Gastrocnemius medialis (tissue), 4 donors: ENCODE results near the gene DMAC2L. TPM values are rescaled to one million over a fixed set of nuclear protein-coding genes. Genes with fewer than 3 reads are reported as not detected.
A peak's percentile ranks its signal among the peaks of the same experiment; 100 is the strongest.

Experiments
- ATAC-seq, 2 donors: fragments of 150-250 bp; one replicate each; pipeline ENCODE4 v1.9.1; 2016
- DNase-seq, 2 donors: peaks; one replicate each; pipeline ENCODE4 v3.0.0-alpha.2; 2019
- H3K27ac ChIP-seq, 4 donors: fragments of 200-600 bp; sonication (generic); 1 replicate in 1 of 4; 2 replicates in 3 of 4; pipeline ENCODE4 v1.5.1; 2016 to 2018; ENCODE audit warnings: mild to moderate bottlenecking in 2 of 4, moderate library complexity in 1 of 4
- H3K27me3 ChIP-seq, 3 donors: fragments of 200-600 bp; sonication (generic) in 2 of 3; 1 replicate in 1 of 3; 2 replicates in 2 of 3; pipeline versions ENCODE4 v1.5.1 to v1.6.0; 2016 to 2019; ENCODE audit warnings: mild to moderate bottlenecking in 1 of 3, moderate library complexity in 1 of 3
- H3K36me3 ChIP-seq, 2 donors: fragments of 200-600 bp; sonication (generic) in 1 of 2; one replicate each; pipeline ENCODE4 v1.5.1; 2017 to 2018
- H3K4me1 ChIP-seq, 2 donors: fragments of 200-600 bp; sonication (generic) in 1 of 2; one replicate each; pipeline ENCODE4 v1.5.1; 2016 to 2017; ENCODE audit warnings: mild to moderate bottlenecking in 2 of 2
- H3K4me3 ChIP-seq, 4 donors: fragments of 200-600 bp; sonication (generic) in 3 of 4; 1 replicate in 1 of 4; 2 replicates in 3 of 4; pipeline ENCODE4 v1.5.1; 2016 to 2019; ENCODE audit warnings: mild to moderate bottlenecking in 2 of 4
- H3K9me3 ChIP-seq, 3 donors: fragments of 200-600 bp; sonication (generic) in 2 of 3; 1 replicate in 1 of 3; 2 replicates in 2 of 3; pipeline ENCODE4 v1.5.1; 2016 to 2019
- CTCF ChIP-seq, 5 experiments: fragments of 450-650 bp in 3 of 5; fragments of 200-600 bp in 2 of 5; sonication (generic) in 2 of 5; IDR thresholded peaks in 4 of 5; conservative IDR thresholded peaks in 1 of 5; 1 replicate in 4 of 5; 2 replicates in 1 of 5; pipeline ENCODE4 v1.5.1; 2016 to 2019; ENCODE audit warnings: antibody characterized with exemption in 5 of 5, mild to moderate bottlenecking in 3 of 5, moderate library complexity in 3 of 5
- POLR2A ChIP-seq, 2 donors: fragments of 450-650 bp; IDR thresholded peaks; one replicate each; pipeline ENCODE4 v1.6.1; 2017; ENCODE audit warnings: antibody characterized with exemption in 2 of 2, mild to moderate bottlenecking in 2 of 2, moderate library complexity in 2 of 2
- in situ Hi-C, 4 donors: fragments of 200-750 bp; cut with MboI; loops; one replicate each; pipeline versions ENCODE4 v1.15.0 to v1.8.0; 2017; ENCODE audit warnings: low sequenced_read_pairs in 4 of 4
- intact Hi-C: fragments of 100-400 bp; cut with DNase I; formaldehyde crosslinking; loops from one replicate; pipeline ENCODE4 v1.15.1; 2023; ENCODE audit warnings: low total_unique reads
- total RNA-seq, 4 donors: library from RNA; depleted of rRNA; stranded (reverse); fragments of >200 nt; gene quantifications; one replicate each; pipeline versions ENCODE4 v1.1.0 to v1.2.3, GENCODE V29; 2016

The DMAC2L gene
- total RNA-seq, 4 donors from 2014 or later, result 18.6 to 42.2 (median 24.6) TPM

GRCh38 chr14:50333014-50333509 is 20.9 kb downstream of the DMAC2L start:
- H3K36me3 ChIP-seq, result peaks cover 0 to 3% of the 10 kb centered on the region in 2 donors
- no peak for TF ChIP-seq CTCF (IDR thresholded peaks at IDR 0.05 in 4 of 5, conservative IDR thresholded peaks at IDR 0.05 in 1 of 5)
- TF ChIP-seq POLR2A (IDR thresholded peaks at IDR 0.05), result no peak
- peaks cover 9 to 12% of the 10 kb centered on the region in 2 donors for H3K4me1 ChIP-seq
- no peak overlapping the region for H3K4me3 ChIP-seq
- intact Hi-C loops (no loop called here), in situ Hi-C loops (no loop called here)
- H3K9me3 ChIP-seq, result no peaks in the 10 kb centered on the region
- no peak overlapping the region for H3K27ac ChIP-seq
- DNase-seq (peak in 1 of 2 donors; percentile 37), ATAC-seq (peak; percentile 39 to 52)
- no peaks in the 10 kb centered on the region for H3K27me3 ChIP-seq

- Histone ChIP-seq H3K4me3 (no peak overlapping the region), H3K4me1 (peaks cover 9 to 12% of the 10 kb centered on the region in 2 donors), H3K36me3 (peaks cover 0 to 3% of the 10 kb centered on the region in 2 donors), H3K27ac (peak overlapping the region in 2 of 4 donors; percentile 68 to 74), H3K27me3 (no peaks in the 10 kb centered on the region), H3K9me3 (no peaks in the 10 kb centered on the region)
- ATAC-seq, result no peak
- TF ChIP-seq CTCF (IDR thresholded peaks at IDR 0.05 in 4 of 5, conservative IDR thresholded peaks at IDR 0.05 in 1 of 5), result no peak
- TF ChIP-seq POLR2A (IDR thresholded peaks at IDR 0.05), result no peak
- no peak for DNase-seq
- intact Hi-C loops, result no loop called here
- in situ Hi-C loops, result no loop called here
These were observed 22.1 kb downstream of the DMAC2L start for GRCh38 chr14:50334211-50334610.

- intact Hi-C loops, result no loop called here
- H3K4me1 ChIP-seq, result peaks cover 9 to 12% of the 10 kb centered on the region in 2 donors
- peak in 1 of 2 donors; percentile 52 for DNase-seq
- H3K4me3 ChIP-seq, result no peak overlapping the region
- ATAC-seq, result peak; percentile 53 to 65
- no peaks in the 10 kb centered on the region for H3K9me3 ChIP-seq
- no peaks in the 10 kb centered on the region for H3K27me3 ChIP-seq
- TF ChIP-seq CTCF (IDR thresholded peaks at IDR 0.05 in 4 of 5, conservative IDR thresholded peaks at IDR 0.05 in 1 of 5) (no peak), POLR2A (IDR thresholded peaks at IDR 0.05) (no peak)
- in situ Hi-C loops, result no loop called here
- peak overlapping the region; percentile 48 to 74 (median 60) for H3K27ac ChIP-seq
- peaks cover 0 to 3% of the 10 kb centered on the region in 2 donors for H3K36me3 ChIP-seq
These were observed 23.3 kb downstream of the DMAC2L start for GRCh38 chr14:50335389-50335788.

- DNase-seq, result no peak
- H3K27me3 ChIP-seq, result no peaks in the 10 kb centered on the region
- no peak overlapping the region for H3K4me3 ChIP-seq
- TF ChIP-seq CTCF (IDR thresholded peaks at IDR 0.05 in 4 of 5, conservative IDR thresholded peaks at IDR 0.05 in 1 of 5) (no peak), POLR2A (IDR thresholded peaks at IDR 0.05) (no peak)
- H3K9me3 ChIP-seq, result no peaks in the 10 kb centered on the region
- H3K27ac ChIP-seq, result peak overlapping the region; percentile 48 to 74 (median 60)
- H3K36me3 ChIP-seq, result peaks cover 0 to 2% of the 10 kb centered on the region in 2 donors
- H3K4me1 ChIP-seq, result peaks cover 9 to 12% of the 10 kb centered on the region in 2 donors
- ATAC-seq, result peak in 1 of 2 donors; percentile 15
- intact Hi-C loops (no loop called here), in situ Hi-C loops (no loop called here)
These were observed 24.1 kb downstream of the DMAC2L start for GRCh38 chr14:50335989-50336824.
